Fibroblast of skin of left biceps (primary cell): ENCODE data around the gene SPATA21.
A peak's percentile ranks its signal among the peaks of the same experiment; 100 is the strongest.
"Not testable (repeated sequence)": the region's sequence is repeated elsewhere in the genome, so short reads cannot be mapped to it uniquely, and the experiment has no call there.

Experiments used
- DNase-seq, 2 experiments: peaks; one replicate each; pipeline ENCODE4 v3.0.0-alpha.2; 2013; ENCODE audit warnings: low read depth in 2 of 2

The SPATA21 gene

GRCh38 chr1:16385659-16386453 lies 51.4 kb downstream of the SPATA21 start:
- DNase-seq, result no peak

GRCh38 chr1:16383888-16384287 lies 53.3 kb downstream of the SPATA21 start:
- DNase-seq, result no peak

GRCh38 chr1:16380868-16381267 lies 56.4 kb downstream of the SPATA21 start:
- DNase-seq, result no peak

- no peak for DNase-seq
Measured at GRCh38 chr1:16378443-16378842, 58.8 kb downstream of the SPATA21 start.

GRCh38 chr1:16376971-16377370 lies 60.3 kb downstream of the SPATA21 start:
- no peak for DNase-seq

- peak in 1 of 2 experiments; percentile 30 for DNase-seq
Measured at GRCh38 chr1:16375521-16376340, 61.5 kb downstream of the SPATA21 start.

- no peak for DNase-seq
Measured at GRCh38 chr1:16374266-16374665, 63.0 kb downstream of the SPATA21 start.

GRCh38 chr1:16372535-16373285 lies 64.5 kb downstream of the SPATA21 start:
- no peak for DNase-seq

GRCh38 chr1:16371725-16372124 lies 65.5 kb downstream of the SPATA21 start:
- DNase-seq, result no peak

GRCh38 chr1:16369821-16370220 lies 67.4 kb downstream of the SPATA21 start:
- no peak for DNase-seq

- no peak for DNase-seq
Measured at GRCh38 chr1:16367968-16368890, 69.0 kb downstream of the SPATA21 start.

- DNase-seq, result peak in 1 of 2 experiments; percentile 57
Measured at GRCh38 chr1:16367258-16367967, 69.8 kb downstream of the SPATA21 start.

- peak; percentile 99 for DNase-seq
Measured at GRCh38 chr1:16366722-16367257, 70.4 kb downstream of the SPATA21 start, which contains the start of gene SZRD1. SZRD1 (plus strand) TSS chr1:16367242; CDS start chr1:16367258, 16 bp downstream.

- not testable (repeated sequence) for DNase-seq
Measured at GRCh38 chr1:16365146-16365498, 72.1 kb downstream of the SPATA21 start.

GRCh38 chr1:16356867-16357266 lies 80.4 kb downstream of the SPATA21 start:
- DNase-seq, result no peak

GRCh38 chr1:16354619-16355018 lies 82.6 kb downstream of the SPATA21 start:
- DNase-seq, result no peak

GRCh38 chr1:16352842-16353535 lies 84.2 kb downstream of the SPATA21 start:
- DNase-seq, result no peak

GRCh38 chr1:16351994-16352841 lies 85.0 kb downstream of the SPATA21 start, which contains the start of gene FBXO42:
FBXO42 (minus strand) TSS chr1:16352480; CDS start chr1:16315418, 37,062 bp downstream.
- DNase-seq, result peak; percentile 82 to 85
